Astrocyte of the spinal cord (primary cell): ENCODE results near the gene TUBD1.
A peak's percentile ranks its signal among the peaks of the same experiment; 100 is the strongest.
"Not testable (repeated sequence)": the region's sequence is repeated elsewhere in the genome, so short reads cannot be mapped to it uniquely, and the experiment has no call there.

Experiments used
- DNase-seq: peaks from one replicate; pipeline ENCODE4 v3.0.0; 2011; ENCODE audit warnings: low read depth, low spot score
- H3K4me3 ChIP-seq: 2 replicates; pipeline ENCODE4 v1.5.1; 2011; ENCODE audit warnings: low read depth, mild to moderate bottlenecking, low read length, moderate library complexity
- in situ Hi-C: cut with HindIII; loops from 2 replicates; pipeline ENCODE4 v1.10.0; 2017; ENCODE audit warnings: low sequenced_read_pairs
- TF ChIP-seq, protein P1 (sequence below): IDR thresholded peaks from 2 replicates; pipeline ENCODE4 v1.5.1; 2012; ENCODE audit warnings: low read depth, mild to moderate bottlenecking, low read length, inconsistent platforms

Gene TUBD1

DNA sequence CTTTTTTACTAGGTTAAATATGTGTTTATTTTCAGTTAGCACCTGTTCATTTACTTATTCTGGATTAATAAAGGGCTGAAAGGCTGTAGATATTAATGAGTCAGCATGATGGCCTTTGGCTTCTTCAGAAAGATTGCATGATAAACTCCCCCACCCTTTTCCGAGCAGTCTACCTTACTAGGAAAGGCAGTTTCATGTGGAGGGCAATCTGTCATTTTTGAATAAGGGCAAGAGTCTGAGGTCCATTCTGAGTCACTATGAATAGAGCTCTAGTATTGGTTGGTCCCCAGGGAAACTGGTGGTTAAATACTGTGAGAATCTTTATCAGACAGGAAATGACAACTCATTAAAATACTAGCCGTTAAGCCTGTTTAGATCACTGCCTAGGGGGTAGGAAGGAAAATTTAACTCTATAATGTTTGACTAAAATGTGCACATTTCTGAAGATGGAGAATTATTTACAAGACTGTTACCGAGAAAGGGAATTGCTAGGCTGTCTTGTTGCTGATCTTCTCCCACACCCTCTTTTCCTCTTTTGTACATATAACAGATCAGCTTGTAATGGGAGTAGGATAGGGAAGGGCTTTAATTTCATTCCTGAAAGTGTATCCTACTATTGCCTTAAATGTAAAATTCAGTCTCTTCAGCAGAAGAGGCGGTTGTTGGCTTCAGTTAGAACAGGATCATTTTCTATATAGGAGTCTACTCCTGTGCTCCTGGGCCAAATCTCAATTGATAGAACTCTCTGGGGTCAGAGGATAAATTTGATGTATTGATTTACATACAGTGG lies 63.3 kb downstream of the TUBD1 start:
- TF ChIP-seq, protein P1, sequence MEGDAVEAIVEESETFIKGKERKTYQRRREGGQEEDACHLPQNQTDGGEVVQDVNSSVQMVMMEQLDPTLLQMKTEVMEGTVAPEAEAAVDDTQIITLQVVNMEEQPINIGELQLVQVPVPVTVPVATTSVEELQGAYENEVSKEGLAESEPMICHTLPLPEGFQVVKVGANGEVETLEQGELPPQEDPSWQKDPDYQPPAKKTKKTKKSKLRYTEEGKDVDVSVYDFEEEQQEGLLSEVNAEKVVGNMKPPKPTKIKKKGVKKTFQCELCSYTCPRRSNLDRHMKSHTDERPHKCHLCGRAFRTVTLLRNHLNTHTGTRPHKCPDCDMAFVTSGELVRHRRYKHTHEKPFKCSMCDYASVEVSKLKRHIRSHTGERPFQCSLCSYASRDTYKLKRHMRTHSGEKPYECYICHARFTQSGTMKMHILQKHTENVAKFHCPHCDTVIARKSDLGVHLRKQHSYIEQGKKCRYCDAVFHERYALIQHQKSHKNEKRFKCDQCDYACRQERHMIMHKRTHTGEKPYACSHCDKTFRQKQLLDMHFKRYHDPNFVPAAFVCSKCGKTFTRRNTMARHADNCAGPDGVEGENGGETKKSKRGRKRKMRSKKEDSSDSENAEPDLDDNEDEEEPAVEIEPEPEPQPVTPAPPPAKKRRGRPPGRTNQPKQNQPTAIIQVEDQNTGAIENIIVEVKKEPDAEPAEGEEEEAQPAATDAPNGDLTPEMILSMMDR = no peak
- in situ Hi-C loops = no loop called here
- peak; percentile 99 for DNase-seq
- H3K4me3 ChIP-seq = no peak overlapping the region

DNA sequence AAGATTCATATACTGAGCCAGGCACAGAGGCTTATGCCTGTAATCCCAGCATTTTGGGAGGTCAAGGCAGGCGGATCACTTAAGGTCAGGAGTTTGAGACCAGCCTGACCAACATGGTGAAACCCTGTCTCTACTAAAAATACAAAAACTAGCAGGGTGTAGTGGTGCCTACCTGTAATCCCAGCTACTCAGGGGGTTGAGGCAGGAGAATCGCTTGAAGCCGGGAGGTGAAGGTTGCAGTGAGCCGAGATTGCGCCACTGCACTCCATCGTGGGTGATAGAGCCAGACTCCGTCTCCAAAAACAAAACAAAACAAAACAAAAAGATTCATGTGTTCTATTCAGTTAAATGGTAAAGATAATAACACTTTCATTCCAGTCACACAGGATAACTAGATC lies 63.9 kb downstream of the TUBD1 start:
- DNase-seq, in situ Hi-C loops, H3K4me3 ChIP-seq: not testable (repeated sequence)

DNA sequence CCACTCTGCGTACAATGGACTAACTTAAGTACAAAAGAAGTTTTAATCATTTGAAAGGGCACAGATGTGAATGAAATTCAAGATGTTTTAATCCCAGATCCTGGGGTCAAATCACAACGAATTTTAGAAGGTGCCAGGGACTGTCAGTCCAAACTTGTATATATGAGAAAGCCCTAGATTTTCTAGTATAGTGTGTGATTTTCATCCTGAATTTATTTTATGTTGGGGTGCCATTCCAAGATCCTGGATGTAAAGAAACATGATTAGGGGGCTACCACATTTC lies 64.3 kb downstream of the TUBD1 start:
- H3K4me3 ChIP-seq = no peak overlapping the region
- DNase-seq = no peak
- TF ChIP-seq, protein P1 = no peak
- in situ Hi-C loops = no loop called here

DNA sequence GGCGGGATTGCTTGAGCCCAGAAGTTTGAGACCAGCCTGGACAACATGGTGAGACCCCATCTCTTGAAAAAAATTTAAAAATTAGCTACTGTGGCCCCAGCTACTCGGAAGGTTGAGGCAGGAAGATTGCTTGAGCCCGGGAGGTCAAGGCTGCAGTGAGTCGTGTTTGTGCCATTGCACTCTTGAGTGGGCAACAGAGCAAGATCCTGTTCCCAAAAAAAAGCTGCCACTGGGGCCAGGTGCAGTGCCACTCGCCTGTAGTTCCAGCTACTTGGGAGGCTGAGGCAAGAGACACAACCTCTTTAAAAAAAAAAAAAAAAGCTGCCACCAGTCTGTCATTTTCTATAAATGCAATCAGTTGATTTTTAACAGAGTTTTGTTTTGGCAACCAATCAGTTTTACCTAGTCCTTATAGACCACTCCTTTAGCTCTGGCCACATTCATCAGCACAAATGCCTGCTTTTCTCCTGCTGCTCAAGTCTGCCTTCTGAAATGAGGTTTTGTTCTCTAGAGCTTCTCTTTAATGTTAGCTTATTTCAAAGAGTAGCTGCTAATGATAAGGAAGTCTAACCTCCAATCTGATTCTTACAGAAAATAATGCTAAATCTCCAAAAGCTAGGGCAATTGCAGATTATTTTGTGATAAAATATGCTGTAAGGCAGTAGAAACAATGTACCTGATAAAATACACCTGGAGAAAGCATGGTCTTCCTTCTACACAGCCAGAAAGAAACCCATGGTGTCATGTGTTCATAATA lies 64.8 kb downstream of the TUBD1 start:
- TF ChIP-seq, protein P1 = no peak
- in situ Hi-C loops = no loop called here
- H3K4me3 ChIP-seq = no peak overlapping the region
- DNase-seq = peak; percentile 22

DNA sequence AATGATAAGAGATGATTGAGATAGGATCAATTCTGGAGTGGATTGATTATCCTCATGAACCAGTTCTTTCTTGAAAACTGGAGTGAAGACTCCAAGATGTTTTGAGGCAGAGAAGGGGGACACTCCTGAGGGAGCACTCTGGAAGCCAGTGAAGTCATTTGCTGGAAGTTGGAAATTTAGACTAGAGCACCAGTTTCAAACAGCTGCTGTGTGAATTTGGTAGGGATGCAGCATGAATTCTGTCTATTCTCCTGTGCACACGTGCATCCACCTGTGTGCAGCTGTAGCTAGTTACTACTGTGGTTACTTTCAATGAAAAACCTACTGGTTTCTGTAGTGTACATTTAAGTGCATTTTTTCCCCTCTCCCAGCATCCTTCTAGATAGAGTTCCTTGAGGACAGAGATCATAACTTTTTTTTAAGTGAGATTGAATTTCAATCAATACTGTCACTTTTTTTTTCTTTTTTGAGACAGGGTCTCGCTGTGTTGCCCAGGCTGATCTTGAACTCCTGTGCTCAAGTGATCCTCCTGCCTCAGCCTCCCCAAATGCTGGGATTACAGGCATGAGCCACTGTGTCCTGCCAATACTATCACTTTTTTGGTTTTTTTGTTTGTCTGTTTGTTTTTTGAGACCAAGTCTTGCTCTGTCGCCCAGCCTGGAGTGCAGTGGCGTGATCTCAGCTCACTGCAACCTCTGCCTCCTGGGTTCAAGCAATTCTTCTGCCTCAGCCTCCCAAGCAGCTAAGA lies 65.9 kb downstream of the TUBD1 start:
- DNase-seq = peak; percentile 16
- TF ChIP-seq, protein P1 = no peak
- in situ Hi-C loops = no loop called here
- no peak overlapping the region for H3K4me3 ChIP-seq

DNA sequence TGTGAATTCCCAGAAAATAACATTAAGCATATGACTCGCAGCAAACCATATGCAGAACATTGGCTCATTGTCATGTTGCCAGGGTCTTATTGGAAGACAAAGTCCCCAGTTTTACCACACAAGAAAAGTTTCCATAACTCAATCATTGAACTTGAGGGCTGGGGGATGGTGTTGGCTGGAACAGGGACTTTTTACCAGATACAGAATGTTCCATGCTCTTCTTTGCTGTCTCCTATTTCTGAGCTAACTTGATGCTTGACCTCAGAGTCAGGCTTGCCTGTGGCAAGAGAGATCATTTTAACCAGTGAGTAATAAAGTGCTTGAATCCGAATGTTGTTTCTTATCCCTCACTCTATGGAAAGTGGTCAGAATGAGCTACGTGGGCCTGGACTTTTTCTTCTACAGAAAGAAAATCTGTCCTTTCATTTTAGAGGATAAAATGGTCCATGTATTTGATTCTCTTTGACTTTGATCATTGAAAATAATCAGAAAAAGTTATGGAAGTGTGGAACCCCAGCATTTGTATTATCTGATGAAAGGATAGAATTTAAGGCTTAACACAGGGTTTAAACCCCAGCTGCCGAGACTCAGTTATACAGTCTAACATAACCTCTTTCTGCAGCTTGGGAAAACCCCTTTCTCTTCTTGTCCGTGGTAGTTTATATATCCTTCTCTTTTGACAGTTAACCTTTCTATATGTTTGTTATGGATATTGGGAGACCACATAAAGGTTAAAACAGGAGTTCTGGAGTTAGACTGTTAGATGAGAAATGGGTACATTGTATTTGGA lies 67.0 kb downstream of the TUBD1 start:
- H3K4me3 ChIP-seq = no peak overlapping the region
- DNase-seq = peak; percentile 96
- in situ Hi-C loops = no loop called here
- TF ChIP-seq, protein P1 = no peak
